IPS-18c (cell line): ENCODE results near the gene FAM234A.
"Not testable (repeated sequence)": the region's sequence is repeated elsewhere in the genome, so short reads cannot be mapped to it uniquely, and the experiment has no call there.

ENCODE experiments used
- H3K4me3 ChIP-seq: 2 replicates; pipeline ENCODE4 v1.7.0; 2013; ENCODE audit warnings: low read depth, mild to moderate bottlenecking, low read length, moderate library complexity; ENCODE audit not compliant: insufficient read depth
- H3K9me3 ChIP-seq: one replicate; pipeline ENCODE4 v1.6.1; 2013; ENCODE audit warnings: mild to moderate bottlenecking, low read length, moderate library complexity; ENCODE audit not compliant: control insufficient read depth, insufficient read depth

The FAM234A gene

GRCh38 chr16:259226-259625 is 24.6 kb downstream of the FAM234A start:
- Histone ChIP-seq H3K4me3 (no peak overlapping the region), H3K9me3 (no peaks in the 10 kb centered on the region)

GRCh38 chr16:259814-260253 is 25.2 kb downstream of the FAM234A start:
- H3K4me3 ChIP-seq, result no peak overlapping the region

GRCh38 chr16:260326-260725 is 25.7 kb downstream of the FAM234A start:
- Histone ChIP-seq H3K4me3 (no peak overlapping the region), H3K9me3 (no peaks in the 10 kb centered on the region)

More at GRCh38 chr16:259814-260253, 25.2 kb downstream of the FAM234A start:
- H3K9me3 ChIP-seq, result no peaks in the 10 kb centered on the region

GRCh38 chr16:261031-261691 is 26.5 kb downstream of the FAM234A start:
- H3K9me3 ChIP-seq, result no peaks in the 10 kb centered on the region
- no peak overlapping the region for H3K4me3 ChIP-seq

- H3K9me3 ChIP-seq, result no peaks in the 10 kb centered on the region
- H3K4me3 ChIP-seq, result no peak overlapping the region
These were observed 27.6 kb downstream of the FAM234A start for GRCh38 chr16:262121-262745.

- no peaks in the 10 kb centered on the region for H3K9me3 ChIP-seq
- no peak overlapping the region for H3K4me3 ChIP-seq
These were observed 28.7 kb downstream of the FAM234A start for GRCh38 chr16:263182-263774.

GRCh38 chr16:263944-264343 is 29.3 kb downstream of the FAM234A start:
- Histone ChIP-seq H3K4me3 (no peak overlapping the region), H3K9me3 (no peaks in the 10 kb centered on the region)

- Histone ChIP-seq H3K4me3 (no peak overlapping the region), H3K9me3 (no peaks in the 10 kb centered on the region)
These were observed 29.9 kb downstream of the FAM234A start for GRCh38 chr16:264440-264951.

GRCh38 chr16:265002-265529 is 30.4 kb downstream of the FAM234A start:
- no peak overlapping the region for H3K4me3 ChIP-seq
- no peaks in the 10 kb centered on the region for H3K9me3 ChIP-seq

GRCh38 chr16:265711-266110 is 31.1 kb downstream of the FAM234A start:
- no peak overlapping the region for H3K4me3 ChIP-seq
- H3K9me3 ChIP-seq, result no peaks in the 10 kb centered on the region

GRCh38 chr16:266258-267164 is 31.9 kb downstream of the FAM234A start:
- Histone ChIP-seq H3K9me3 (no peaks in the 10 kb centered on the region), H3K4me3 (no peak overlapping the region)

GRCh38 chr16:267562-267961 is 32.9 kb downstream of the FAM234A start:
- H3K9me3 ChIP-seq, H3K4me3 ChIP-seq: not testable (repeated sequence)

- no peaks in the 10 kb centered on the region for H3K9me3 ChIP-seq
These were observed 33.8 kb downstream of the FAM234A start for GRCh38 chr16:268141-269053.

GRCh38 chr16:269061-269796 is 34.6 kb downstream of the FAM234A start:
- Histone ChIP-seq H3K4me3 (no peak overlapping the region), H3K9me3 (no peaks in the 10 kb centered on the region)

More at GRCh38 chr16:268141-269053, 33.8 kb downstream of the FAM234A start:
- H3K4me3 ChIP-seq, result no peak overlapping the region

GRCh38 chr16:270381-271255 is 36.0 kb downstream of the FAM234A start:
- H3K4me3 ChIP-seq, result no peak overlapping the region

More at GRCh38 chr16:270381-271255, 36.0 kb downstream of the FAM234A start:
- no peaks in the 10 kb centered on the region for H3K9me3 ChIP-seq
